Measurements from ENCODE around the gene TIMP3.

The TIMP3 gene

GRCh38 chr22:32788904-32789624 lies 12.4 kb upstream of the TIMP3 start:
- DNase-seq = no peak

- no peak for DNase-seq
Measured at GRCh38 chr22:32789797-32790620, 11.5 kb upstream of the TIMP3 start.

GRCh38 chr22:32791056-32791455 lies 10.4 kb upstream of the TIMP3 start:
- DNase-seq = no peak

- no peak for DNase-seq
Measured at GRCh38 chr22:32791485-32791884, 10.0 kb upstream of the TIMP3 start.

GRCh38 chr22:32793589-32793988 lies 7.9 kb upstream of the TIMP3 start:
- DNase-seq = no peak

GRCh38 chr22:32794449-32795213 lies 6.9 kb upstream of the TIMP3 start:
- DNase-seq = no peak

- DNase-seq = no peak
Measured at GRCh38 chr22:32795214-32795596, 6.3 kb upstream of the TIMP3 start.

- peak; percentile 43 for DNase-seq
Measured at GRCh38 chr22:32796865-32797573, 4.5 kb upstream of the TIMP3 start.

- DNase-seq = no peak
Measured at GRCh38 chr22:32799496-32799895, 2.0 kb upstream of the TIMP3 start.

GRCh38 chr22:32800158-32800882 lies 1.2 kb upstream of the TIMP3 start:
- no peak for DNase-seq

- no peak for DNase-seq
Measured at GRCh38 chr22:32800994-32801536, 440 bp upstream of the TIMP3 start.

GRCh38 chr22:32802237-32802765 lies 796 bp downstream of the TIMP3 start:
- no peak for DNase-seq

- DNase-seq = no peak
Measured at GRCh38 chr22:32803020-32803737, 1.7 kb downstream of the TIMP3 start.

- DNase-seq = no peak
Measured at GRCh38 chr22:32803738-32804435, 2.4 kb downstream of the TIMP3 start.

- DNase-seq = no peak
Measured at GRCh38 chr22:32804531-32805360, 3.2 kb downstream of the TIMP3 start.

- no peak for DNase-seq
Measured at GRCh38 chr22:32805361-32805881, 3.9 kb downstream of the TIMP3 start.

- no peak for DNase-seq
Measured at GRCh38 chr22:32806296-32806695, 4.8 kb downstream of the TIMP3 start.

GRCh38 chr22:32808038-32808445 lies 6.5 kb downstream of the TIMP3 start:
- no peak for DNase-seq
